SIG-M5 (cell line): ENCODE measurements around the gene SWSAP1.
"Not testable (repeated sequence)": the region's sequence is repeated elsewhere in the genome, so short reads cannot be mapped to it uniquely, and the experiment has no call there.

Experiments used
- DNase-seq: peaks from one replicate; lab custom pipeline; 2025; lab: John Stamatoyannopoulos, UW

Gene SWSAP1

GRCh38 chr19:11379269-11379845, 4.9 kb downstream of the SWSAP1 start:
- DNase-seq = not testable (repeated sequence)

DNA sequence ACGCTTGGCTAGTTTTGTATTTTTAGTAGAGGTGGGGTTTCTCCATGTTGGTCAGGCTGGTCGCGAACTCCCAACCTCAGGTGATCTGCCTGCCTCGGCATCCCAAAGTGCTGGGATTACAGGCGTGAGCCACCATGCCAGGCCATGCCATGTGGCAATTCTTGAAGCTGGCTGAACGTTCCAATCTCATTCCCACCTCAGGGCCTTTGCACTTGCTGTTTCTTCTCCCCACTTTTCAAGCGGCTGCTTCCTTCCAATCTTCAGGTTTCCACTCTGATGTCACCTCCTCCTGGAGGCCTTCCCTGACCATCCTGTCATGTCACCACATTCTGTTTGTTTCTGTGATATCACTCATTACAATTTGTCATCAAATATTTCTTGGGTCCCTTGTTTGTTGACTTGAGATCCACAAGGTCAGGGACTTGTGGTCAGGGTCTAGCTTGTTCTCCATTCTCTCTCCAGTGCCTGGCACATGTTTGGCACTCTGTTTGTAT, 5.4 kb downstream of the SWSAP1 start:
- no peak for DNase-seq

DNA sequence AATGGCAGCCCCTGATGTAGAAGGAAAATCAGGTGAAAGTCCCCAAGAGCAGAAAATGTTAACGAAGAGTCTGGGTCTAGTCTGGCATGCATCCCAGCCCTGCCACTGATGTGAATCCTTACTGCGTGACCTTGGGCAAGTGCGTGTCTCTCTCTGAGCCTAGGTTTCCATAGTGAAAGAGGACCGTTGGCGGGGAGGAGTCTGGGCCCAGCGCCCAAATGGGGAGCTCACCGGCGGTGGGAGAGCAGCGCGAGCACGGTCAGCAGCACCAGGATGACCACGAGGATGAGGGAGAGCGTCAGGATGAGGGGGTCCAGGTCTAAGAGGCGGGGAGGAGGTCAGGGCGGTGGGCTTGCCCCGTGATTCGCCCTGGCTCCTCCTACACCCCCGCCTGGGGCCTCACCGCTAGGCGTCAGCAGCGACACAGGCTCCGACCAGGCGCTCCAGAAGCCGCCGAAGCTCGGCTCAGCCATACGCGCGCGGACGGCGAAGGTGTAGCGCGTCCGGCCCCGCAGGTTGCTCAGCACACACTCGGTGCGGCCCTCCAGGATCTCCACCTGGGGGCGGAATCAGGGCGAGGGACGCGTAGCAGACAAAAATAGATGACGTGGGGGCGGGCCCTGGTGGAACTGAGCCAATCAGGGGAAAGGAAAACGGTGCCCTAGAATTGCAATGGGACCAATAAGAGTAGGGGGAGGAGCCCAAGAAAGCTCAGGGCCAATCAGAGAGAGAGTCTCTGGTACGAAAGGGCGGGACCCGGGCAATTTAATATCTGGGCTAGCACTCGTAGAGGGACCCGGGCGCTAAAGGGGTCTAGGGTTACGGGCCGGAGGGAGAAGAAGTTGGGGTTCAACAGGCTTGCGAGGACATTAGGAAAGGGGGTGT, 6.4 kb downstream of the SWSAP1 start:
- peak; percentile 81 for DNase-seq

DNA sequence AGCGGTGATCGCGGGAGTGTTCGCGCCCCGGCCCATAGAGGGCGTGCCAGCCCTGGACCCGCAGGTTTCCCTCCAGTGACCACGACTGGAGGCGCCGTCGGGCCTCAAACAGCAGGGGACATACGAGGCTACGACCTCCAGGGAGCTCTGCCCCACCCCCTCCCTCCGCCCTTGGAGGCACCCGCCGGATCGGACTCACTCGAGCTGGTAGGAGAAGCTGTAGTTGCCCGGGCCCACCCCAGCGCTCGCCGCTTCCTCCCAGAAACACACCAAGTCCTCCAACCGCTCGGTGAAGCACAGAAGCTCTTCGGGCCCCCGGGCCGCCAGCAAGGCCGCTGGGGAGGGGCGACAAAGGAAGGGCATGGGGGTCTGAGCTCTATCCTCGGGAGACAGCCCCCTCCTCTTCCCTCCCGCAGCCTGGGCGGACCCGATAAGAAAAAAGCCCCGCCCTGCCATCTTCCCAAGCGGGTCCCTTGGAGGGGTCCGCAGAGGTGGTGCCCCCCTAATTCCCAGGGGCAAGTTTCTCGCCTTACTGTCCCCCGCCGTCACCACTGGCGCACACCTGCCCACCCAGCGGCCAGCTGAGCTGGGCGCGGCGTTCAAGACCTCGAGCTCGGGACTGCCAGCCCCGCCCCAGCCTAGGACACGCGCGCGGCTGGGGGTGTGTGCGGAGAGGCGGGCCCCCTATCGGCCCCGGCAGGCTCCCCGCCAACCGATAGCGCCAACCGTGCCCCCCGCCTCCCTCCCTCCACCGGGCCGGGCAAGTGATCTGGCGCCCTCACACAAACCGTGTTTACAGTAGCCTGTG, 8.6 kb downstream of the SWSAP1 start:
- DNase-seq = no peak

DNA sequence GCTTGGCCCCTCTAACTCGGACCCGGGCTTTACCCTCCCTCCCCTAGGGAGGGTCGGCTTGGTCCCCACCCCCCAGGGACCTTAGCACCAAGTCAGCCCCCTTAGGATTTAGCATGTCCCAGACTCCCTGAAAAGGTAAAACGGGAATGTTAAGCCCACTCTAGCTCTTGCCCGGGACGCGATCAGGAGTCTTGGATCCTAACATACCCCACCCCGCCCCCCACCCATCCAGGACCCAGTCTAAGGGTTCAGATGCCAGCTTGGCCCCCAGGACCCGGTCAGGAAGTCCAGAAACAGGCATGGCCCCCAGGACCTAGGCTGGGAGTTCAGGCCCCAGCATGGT, 9.2 kb downstream of the SWSAP1 start:
- DNase-seq = no peak

GRCh38 chr19:11384778-11385129, 10.3 kb downstream of the SWSAP1 start:
- DNase-seq = no peak

GRCh38 chr19:11387162-11388034, 12.9 kb downstream of the SWSAP1 start:
- DNase-seq = no peak

DNA sequence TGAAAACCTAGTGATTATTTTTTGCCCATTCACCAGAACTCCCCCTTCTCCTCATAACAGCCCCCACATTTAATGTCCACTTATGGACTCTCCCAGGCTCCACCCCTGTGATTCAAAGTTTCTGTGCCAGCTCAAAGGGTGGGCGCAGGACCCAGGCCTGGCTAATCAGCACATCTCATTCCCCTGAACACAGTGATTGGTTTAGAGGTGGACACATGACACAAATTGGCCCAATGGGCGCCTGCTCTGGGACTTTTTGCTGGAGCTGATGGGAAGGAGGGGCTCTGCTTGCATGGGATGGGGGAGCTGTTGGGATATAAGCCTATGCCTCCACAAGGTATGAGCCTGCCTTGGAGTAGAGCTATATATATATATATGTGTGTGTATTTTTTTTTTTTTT, 15.9 kb downstream of the SWSAP1 start:
- DNase-seq = no peak

DNA sequence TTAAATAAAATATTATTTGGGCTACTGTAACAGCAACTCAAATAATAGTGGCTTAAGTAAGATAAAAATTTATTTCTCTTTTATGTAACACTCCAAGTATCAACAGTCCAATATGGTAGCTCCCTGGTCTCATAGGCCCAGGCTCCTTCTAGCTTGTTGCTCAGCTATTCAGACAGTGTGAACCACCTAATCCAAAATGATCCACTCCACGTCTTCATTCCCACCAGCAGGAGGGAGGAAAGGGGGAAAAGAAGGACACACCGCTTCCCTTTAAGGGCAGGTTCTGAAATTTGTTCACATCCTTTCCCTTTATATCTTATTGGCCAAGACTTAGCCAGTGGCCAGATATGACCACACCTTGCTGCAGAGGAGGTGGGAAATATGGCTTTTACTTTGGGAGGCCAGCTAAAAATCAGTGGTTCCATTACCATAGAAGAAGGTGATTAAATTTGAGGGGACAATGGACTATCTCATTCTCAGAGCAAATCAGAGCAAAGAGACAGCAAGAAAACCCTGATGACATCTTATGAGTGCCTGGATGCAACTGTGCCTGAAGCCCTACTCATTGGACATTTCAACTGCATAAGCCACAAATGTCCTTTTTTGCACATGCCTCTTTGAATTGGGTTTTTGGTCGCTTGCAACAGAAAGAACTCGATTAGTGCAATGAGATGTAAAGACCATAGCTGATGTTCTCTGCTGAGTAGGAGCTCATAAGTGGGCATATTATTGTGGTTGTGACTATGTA, 16.6 kb downstream of the SWSAP1 start:
- no peak for DNase-seq

- no peak for DNase-seq
Observed at GRCh38 chr19:11397089-11397610, 22.7 kb downstream of the SWSAP1 start.

GRCh38 chr19:11399667-11400066, 25.2 kb downstream of the SWSAP1 start:
- DNase-seq = no peak

GRCh38 chr19:11400798-11401197, 26.3 kb downstream of the SWSAP1 start:
- DNase-seq = no peak

GRCh38 chr19:11401808-11402543, 27.5 kb downstream of the SWSAP1 start:
- DNase-seq = no peak

DNA sequence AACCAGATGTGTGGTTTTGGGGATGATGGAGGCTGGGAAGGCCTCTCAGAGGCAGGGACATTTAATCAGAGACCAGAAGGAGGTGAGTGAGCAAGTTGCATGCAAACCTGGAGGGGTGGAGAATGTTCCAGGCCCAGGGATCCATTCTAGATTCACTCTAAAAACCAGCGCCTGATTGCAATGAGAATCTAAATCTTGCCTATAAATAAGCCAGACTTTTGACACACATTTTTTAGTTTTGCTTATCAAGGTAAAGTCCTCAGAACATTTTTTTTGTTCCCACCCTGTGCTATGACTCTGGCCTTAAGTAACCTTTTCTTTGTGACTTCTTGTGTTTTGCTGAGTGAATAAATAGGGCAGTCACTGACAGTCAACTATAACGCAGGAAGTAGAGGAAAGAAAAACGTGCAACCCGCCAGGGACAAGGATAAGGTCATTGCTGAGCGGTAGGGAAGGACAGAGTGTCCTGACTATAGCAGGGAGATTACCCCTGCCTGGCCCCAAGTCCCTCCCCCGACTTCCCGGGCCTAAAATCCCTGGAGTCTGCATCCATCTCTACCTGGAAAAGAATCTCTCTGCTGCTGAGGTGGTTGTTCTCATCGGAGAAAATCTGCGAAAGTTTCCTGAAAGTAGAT, 30.2 kb downstream of the SWSAP1 start:
- no peak for DNase-seq

- no peak for DNase-seq
Observed at GRCh38 chr19:11405846-11406643, 31.6 kb downstream of the SWSAP1 start.

- DNase-seq = not testable (repeated sequence)
Observed at GRCh38 chr19:11406703-11407236, 32.3 kb downstream of the SWSAP1 start.

DNA sequence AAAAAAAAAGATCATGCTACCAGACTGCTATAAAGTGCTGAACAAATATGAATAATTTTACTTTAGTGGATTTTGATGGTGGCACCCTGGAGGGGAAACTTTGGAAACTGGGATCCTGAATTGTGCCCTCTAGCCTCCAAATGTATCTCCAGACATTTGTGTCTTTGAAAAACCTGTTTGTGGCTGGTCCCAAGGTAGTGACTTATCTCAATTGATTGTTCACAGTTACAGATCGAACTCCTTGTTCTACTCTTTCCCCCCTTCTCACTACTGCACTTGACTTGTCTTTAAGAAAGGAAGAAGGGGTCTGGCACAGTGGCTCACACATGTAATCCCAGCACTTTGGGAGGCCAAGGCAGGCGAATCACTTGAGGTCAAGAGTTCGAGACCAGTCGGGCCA, 34.1 kb downstream of the SWSAP1 start:
- no peak for DNase-seq

DNA sequence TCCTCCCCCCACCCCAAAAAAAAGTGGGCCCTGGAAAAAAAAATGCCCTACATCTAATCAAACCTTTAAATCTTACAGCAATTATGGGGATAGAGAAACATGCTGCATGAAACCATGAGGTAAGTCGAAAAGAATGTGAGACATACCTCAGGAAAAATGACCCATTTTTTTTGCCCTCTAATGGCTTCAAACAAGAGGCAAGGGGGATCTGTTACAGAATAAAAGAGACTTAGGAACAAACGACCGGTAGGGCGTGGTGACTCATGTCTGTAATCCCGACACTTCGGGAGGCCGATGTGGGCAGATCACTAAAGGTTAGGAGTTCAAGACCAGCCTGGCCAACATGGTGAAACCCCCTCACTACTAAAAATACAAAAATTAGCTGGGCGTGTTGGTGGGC, 36.2 kb downstream of the SWSAP1 start:
- DNase-seq = no peak

- DNase-seq = no peak
Observed at GRCh38 chr19:11414544-11414943, 40.1 kb downstream of the SWSAP1 start.
